DOHH2 (cell line): ENCODE measurements around the gene CDK5R1.

Source experiments
- CTCF ChIP-seq: fragments of 200-600 bp; sonication (generic); IDR thresholded peaks from one replicate; pipeline ENCODE4 v1.5.1; 2014; ENCODE audit warnings: antibody characterized with exemption, mild to moderate bottlenecking, low read depth, low read length; ENCODE audit not compliant: poor library complexity, severe bottlenecking
- EZH2phosphoT487 ChIP-seq: fragments of 200-600 bp; sonication (generic); IDR thresholded peaks from 2 replicates; pipeline ENCODE4 v1.6.1; 2017; ENCODE audit warnings: borderline replicate concordance, mild to moderate bottlenecking, antibody characterized with exemption, low read length, moderate library complexity, mixed read lengths

- TF ChIP-seq CTCF (no peak), EZH2phosphoT487 (no peak)
Observed at GRCh38 chr17:32504166-32504990, 17.6 kb downstream of the CDK5R1 start.
